GM12864 (cell line): ENCODE data around the gene CCDC171.

Experiments
- DNase-seq: peaks from one replicate; pipeline ENCODE4 v3.0.0-alpha.2; 2011; ENCODE audit warnings: low read depth
- H3K4me3 ChIP-seq: 2 replicates; pipeline ENCODE4 v1.5.1; 2011; ENCODE audit warnings: mild to moderate bottlenecking, low read depth, low read length, control low read depth
- CTCF ChIP-seq: IDR thresholded peaks from 2 replicates; pipeline ENCODE4 v1.5.1; 2011; ENCODE audit warnings: low read depth, mild to moderate bottlenecking, moderate library complexity, low read length, control low read depth, inconsistent platforms; ENCODE audit errors: missing control alignments

CCDC171 gene

GRCh38 chr9:15889555-15889954 is 336.7 kb downstream of the CCDC171 start:
- no peak for DNase-seq
- TF ChIP-seq CTCF, result no peak
- no peak overlapping the region for H3K4me3 ChIP-seq

- H3K4me3 ChIP-seq, result no peak overlapping the region
- TF ChIP-seq CTCF, result no peak
- no peak for DNase-seq
These were observed 348.7 kb downstream of the CCDC171 start for GRCh38 chr9:15901572-15901971.

GRCh38 chr9:15909297-15909696 is 356.5 kb downstream of the CCDC171 start:
- no peak for TF ChIP-seq CTCF
- no peak for DNase-seq
- H3K4me3 ChIP-seq, result no peak overlapping the region

GRCh38 chr9:15915711-15916110 is 362.9 kb downstream of the CCDC171 start:
- TF ChIP-seq CTCF, result no peak
- no peak for DNase-seq

GRCh38 chr9:15927161-15927560 is 374.3 kb downstream of the CCDC171 start:
- no peak overlapping the region for H3K4me3 ChIP-seq
- no peak for TF ChIP-seq CTCF
- DNase-seq, result no peak

More at GRCh38 chr9:15915711-15916110, 362.9 kb downstream of the CCDC171 start:
- no peak overlapping the region for H3K4me3 ChIP-seq

- DNase-seq, result no peak
- TF ChIP-seq CTCF, result no peak
These were observed 382.9 kb downstream of the CCDC171 start for GRCh38 chr9:15935661-15936305.

GRCh38 chr9:15936306-15936921 is 383.6 kb downstream of the CCDC171 start:
- no peak for DNase-seq
- no peak overlapping the region for H3K4me3 ChIP-seq
- TF ChIP-seq CTCF, result no peak

More at GRCh38 chr9:15935661-15936305, 382.9 kb downstream of the CCDC171 start:
- no peak overlapping the region for H3K4me3 ChIP-seq
